Panc1 (cell line): ENCODE data around the gene ADGRV1.

Source experiments
- POLR2AphosphoS5 ChIP-seq: IDR thresholded peaks from 2 replicates; pipeline ENCODE4 v1.6.1; 2012; ENCODE audit warnings: mild to moderate bottlenecking, low read depth, low read length, moderate library complexity
- SIN3A ChIP-seq: IDR thresholded peaks from 2 replicates; pipeline ENCODE4 v1.6.1; 2012; ENCODE audit warnings: low read depth, mild to moderate bottlenecking, low read length, moderate library complexity, borderline replicate concordance; ENCODE audit not compliant: insufficient read depth
- TCF7L2 ChIP-seq: IDR thresholded peaks from 2 replicates; pipeline ENCODE4 v1.6.1; 2011; ENCODE audit warnings: mild to moderate bottlenecking, low read depth, low read length, inconsistent platforms
- TF ChIP-seq, protein P1 (sequence below): fragments of 450-650 bp; IDR thresholded peaks from 2 replicates; pipeline ENCODE4 v1.5.1; 2017; ENCODE audit warnings: mild to moderate bottlenecking
- TF ChIP-seq, protein P2 (sequence below), 2 experiments: IDR thresholded peaks; 2 replicates each; pipeline ENCODE4 v1.6.1; 2011 to 2012; ENCODE audit warnings: low read depth in 2 of 2, control low read depth in 1 of 2, low read length in 1 of 2, mild to moderate bottlenecking in 1 of 2, moderate library complexity in 1 of 2; ENCODE audit not compliant: insufficient read depth in 1 of 2

DNA sequence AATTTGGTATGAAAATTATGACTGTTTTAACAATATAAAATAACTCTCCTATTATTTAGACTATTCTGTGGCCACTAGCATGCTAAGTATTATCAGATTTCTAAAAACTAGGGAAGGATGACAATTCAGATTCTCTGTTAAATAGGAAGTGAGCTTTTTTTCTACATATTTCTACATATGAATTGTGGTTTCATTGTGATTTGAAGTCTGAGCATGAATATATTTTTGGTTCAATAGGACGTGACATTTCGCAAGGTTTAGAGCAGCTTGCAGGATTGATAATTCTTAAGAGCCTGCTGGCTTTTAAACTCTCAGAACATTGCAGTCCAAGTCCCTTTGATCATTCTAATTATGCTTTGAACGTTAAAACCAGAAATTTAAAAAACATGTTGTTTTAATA lies 82.9 kb downstream of the ADGRV1 start:
- no peak for TF ChIP-seq TCF7L2
- TF ChIP-seq, protein P1, sequence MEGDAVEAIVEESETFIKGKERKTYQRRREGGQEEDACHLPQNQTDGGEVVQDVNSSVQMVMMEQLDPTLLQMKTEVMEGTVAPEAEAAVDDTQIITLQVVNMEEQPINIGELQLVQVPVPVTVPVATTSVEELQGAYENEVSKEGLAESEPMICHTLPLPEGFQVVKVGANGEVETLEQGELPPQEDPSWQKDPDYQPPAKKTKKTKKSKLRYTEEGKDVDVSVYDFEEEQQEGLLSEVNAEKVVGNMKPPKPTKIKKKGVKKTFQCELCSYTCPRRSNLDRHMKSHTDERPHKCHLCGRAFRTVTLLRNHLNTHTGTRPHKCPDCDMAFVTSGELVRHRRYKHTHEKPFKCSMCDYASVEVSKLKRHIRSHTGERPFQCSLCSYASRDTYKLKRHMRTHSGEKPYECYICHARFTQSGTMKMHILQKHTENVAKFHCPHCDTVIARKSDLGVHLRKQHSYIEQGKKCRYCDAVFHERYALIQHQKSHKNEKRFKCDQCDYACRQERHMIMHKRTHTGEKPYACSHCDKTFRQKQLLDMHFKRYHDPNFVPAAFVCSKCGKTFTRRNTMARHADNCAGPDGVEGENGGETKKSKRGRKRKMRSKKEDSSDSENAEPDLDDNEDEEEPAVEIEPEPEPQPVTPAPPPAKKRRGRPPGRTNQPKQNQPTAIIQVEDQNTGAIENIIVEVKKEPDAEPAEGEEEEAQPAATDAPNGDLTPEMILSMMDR = no peak
- TF ChIP-seq POLR2AphosphoS5 = no peak
- TF ChIP-seq, protein P2, sequence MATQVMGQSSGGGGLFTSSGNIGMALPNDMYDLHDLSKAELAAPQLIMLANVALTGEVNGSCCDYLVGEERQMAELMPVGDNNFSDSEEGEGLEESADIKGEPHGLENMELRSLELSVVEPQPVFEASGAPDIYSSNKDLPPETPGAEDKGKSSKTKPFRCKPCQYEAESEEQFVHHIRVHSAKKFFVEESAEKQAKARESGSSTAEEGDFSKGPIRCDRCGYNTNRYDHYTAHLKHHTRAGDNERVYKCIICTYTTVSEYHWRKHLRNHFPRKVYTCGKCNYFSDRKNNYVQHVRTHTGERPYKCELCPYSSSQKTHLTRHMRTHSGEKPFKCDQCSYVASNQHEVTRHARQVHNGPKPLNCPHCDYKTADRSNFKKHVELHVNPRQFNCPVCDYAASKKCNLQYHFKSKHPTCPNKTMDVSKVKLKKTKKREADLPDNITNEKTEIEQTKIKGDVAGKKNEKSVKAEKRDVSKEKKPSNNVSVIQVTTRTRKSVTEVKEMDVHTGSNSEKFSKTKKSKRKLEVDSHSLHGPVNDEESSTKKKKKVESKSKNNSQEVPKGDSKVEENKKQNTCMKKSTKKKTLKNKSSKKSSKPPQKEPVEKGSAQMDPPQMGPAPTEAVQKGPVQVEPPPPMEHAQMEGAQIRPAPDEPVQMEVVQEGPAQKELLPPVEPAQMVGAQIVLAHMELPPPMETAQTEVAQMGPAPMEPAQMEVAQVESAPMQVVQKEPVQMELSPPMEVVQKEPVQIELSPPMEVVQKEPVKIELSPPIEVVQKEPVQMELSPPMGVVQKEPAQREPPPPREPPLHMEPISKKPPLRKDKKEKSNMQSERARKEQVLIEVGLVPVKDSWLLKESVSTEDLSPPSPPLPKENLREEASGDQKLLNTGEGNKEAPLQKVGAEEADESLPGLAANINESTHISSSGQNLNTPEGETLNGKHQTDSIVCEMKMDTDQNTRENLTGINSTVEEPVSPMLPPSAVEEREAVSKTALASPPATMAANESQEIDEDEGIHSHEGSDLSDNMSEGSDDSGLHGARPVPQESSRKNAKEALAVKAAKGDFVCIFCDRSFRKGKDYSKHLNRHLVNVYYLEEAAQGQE (IDR thresholded peaks at IDR 0.05; ENCODE audit: insufficient read depth in 1 of 2, low read depth in 2 of 2, low read length in 1 of 2) = no peak
- TF ChIP-seq SIN3A = no peak
